A549 treated with GW870086 at 1 μM for 4 hours (cell line): ENCODE measurements around the gene RB1. TPM values are rescaled to one million over a fixed set of nuclear protein-coding genes. Genes with fewer than 3 reads are reported as not detected.

Source experiments
- total RNA-seq: library from RNA; stranded (reverse); fragments of 200-300 nt; extraction: Qiagen RNA extraction; gene quantifications from 5 replicates; pipeline ENCODE4 v1.2.3, GENCODE V29; 2022; ENCODE audit warnings: low read depth

RB1 gene
- 13.0 to 16.2 TPM (median 14.1 TPM) in 5 replicates for total RNA-seq

DNA sequence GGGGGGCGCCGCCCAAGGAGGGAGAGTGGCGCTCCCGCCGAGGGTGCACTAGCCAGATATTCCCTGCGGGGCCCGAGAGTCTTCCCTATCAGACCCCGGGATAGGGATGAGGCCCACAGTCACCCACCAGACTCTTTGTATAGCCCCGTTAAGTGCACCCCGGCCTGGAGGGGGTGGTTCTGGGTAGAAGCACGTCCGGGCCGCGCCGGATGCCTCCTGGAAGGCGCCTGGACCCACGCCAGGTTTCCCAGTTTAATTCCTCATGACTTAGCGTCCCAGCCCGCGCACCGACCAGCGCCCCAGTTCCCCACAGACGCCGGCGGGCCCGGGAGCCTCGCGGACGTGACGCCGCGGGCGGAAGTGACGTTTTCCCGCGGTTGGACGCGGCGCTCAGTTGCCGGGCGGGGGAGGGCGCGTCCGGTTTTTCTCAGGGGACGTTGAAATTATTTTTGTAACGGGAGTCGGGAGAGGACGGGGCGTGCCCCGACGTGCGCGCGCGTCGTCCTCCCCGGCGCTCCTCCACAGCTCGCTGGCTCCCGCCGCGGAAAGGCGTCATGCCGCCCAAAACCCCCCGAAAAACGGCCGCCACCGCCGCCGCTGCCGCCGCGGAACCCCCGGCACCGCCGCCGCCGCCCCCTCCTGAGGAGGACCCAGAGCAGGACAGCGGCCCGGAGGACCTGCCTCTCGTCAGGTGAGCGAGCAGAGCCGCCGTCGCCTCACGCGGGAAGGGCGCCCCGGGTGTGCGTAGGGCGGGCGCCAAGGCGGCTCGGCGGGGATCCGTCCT lies at the start of gene RB1:
Gene RB1, plus strand, starts transcription at position 393 of the 784 bp plus-strand sequence. Its CDS starts 162 bp downstream, at position 555.

DNA sequence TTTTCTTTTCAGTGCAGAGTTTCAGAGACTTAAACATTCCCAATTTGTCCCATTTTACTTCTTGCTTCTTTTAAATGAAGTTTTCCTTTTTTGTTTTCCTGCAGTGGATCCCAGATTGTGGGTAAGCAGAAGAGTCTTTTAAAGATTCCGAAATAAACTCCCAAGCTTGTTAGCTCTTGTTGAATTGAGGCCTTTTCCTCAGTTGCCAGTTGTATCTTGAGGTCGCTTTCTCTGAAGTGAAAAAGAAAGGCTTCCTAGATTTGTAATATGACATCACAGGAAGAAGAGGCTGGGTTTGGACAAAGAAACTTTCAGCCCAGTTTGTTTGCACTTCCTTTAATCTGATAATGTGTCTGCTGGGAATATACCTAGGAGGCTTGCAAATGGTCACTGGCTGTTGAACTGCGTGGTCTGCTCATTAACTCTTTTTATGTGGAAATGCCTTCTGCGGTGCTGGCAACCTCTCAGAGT lies 109.4 kb downstream of the RB1 start, which contains the start of gene LPAR6:
Gene LPAR6, minus strand, starts transcription at position 233 of the 471 bp plus-strand sequence. CDS start 690 bp downstream, outside the sequence.

Other genes with a start within 250 kb of the RB1 start
- gene MED4, start 208.6 kb upstream of the RB1 start, total RNA-seq: 35.6 to 46.8 TPM (median 37.7 TPM) in 5 replicates
- 112 to 175 TPM (median 168 TPM) in 5 replicates for gene ITM2B, start 70.5 kb upstream of the RB1 start, total RNA-seq
- gene LPAR6, start 109.4 kb downstream of the RB1 start, total RNA-seq: 0.29 to 1.5 TPM (median 0.82 TPM) in 5 replicates
- gene RCBTB2, start 229.3 kb downstream of the RB1 start, total RNA-seq: 0.94 to 1.3 TPM (median 1.1 TPM) in 5 replicates